K562 (cell line): ENCODE results near the gene PLPPR1. TPM values are rescaled to one million over a fixed set of nuclear protein-coding genes. Genes with fewer than 3 reads are reported as not detected.

ENCODE experiments used
- ATAC-seq: fragments of 200-7000 bp; cut with Tn5 transposase; 3 replicates; pipeline ENCODE4 v1.9.1; 2020; ENCODE audit warnings: moderate library complexity
- BruUV-seq: library from RNA; stranded (reverse); fragments of 400-500 nt; replicated peaks from 2 replicates; lab custom pipeline; 2021; lab: Mats Ljungman, UMichigan
- CTCF ChIA-PET: fragments of 300-600 bp; formaldehyde crosslinking; extraction: SDS; loops from one replicate; lab custom pipeline; 2021; ENCODE audit warnings: low intra/inter-chr PET ratio; lab: Yijun Ruan, JAX
- POLR2A ChIA-PET: fragments of 300-600, 350-650 bp; sonication (Branson Sonifier 250); formaldehyde crosslinking; extraction: SDS; loops from one replicate; lab custom pipeline; 2021; ENCODE audit warnings: antibody characterized with exemption, inconsistent platforms; lab: Yijun Ruan, JAX
- DNase-seq, 4 experiments: peaks; one replicate each; pipeline versions ENCODE4 v3.0.0 to v3.0.0-alpha.2; 2011 to 2018; ENCODE audit warnings: low spot score in 3 of 4, mixed read lengths in 3 of 4; ENCODE audit errors: extremely low read depth in 1 of 4
- FAIRE-seq: peaks from 2 replicates; lab custom pipeline; 2011; peaks lifted over from hg19 to GRCh38; lab: Jason Lieb, UNC
- H2AFZ ChIP-seq: 2 replicates; pipeline ENCODE4 v1.6.0; 2011; ENCODE audit warnings: low read depth, low read length, control low read depth, inconsistent platforms
- H3K27ac ChIP-seq: fragments of 200-600 bp; 3 replicates; pipeline ENCODE4 v1.8.0; 2011; ENCODE audit warnings: low read depth, mild to moderate bottlenecking, control low read depth, inconsistent platforms, low read length, moderate library complexity, mixed read lengths; ENCODE audit errors: extremely low read depth
- H3K27me3 ChIP-seq, 2 experiments: fragments of 300-600 bp in 1 of 2; 2 replicates in 1 of 2; 3 replicates in 1 of 2; pipeline versions ENCODE4 v1.6.0 to v1.8.0; 2011; ENCODE audit warnings: inconsistent platforms in 2 of 2, low read length in 2 of 2, mild to moderate bottlenecking in 1 of 2, mixed read lengths in 1 of 2, moderate library complexity in 1 of 2; ENCODE audit not compliant: control insufficient read depth in 2 of 2, insufficient read depth in 2 of 2
- H3K36me3 ChIP-seq: fragments of 300-600 bp; 3 replicates; pipeline ENCODE4 v1.8.0; 2011; ENCODE audit warnings: mild to moderate bottlenecking, low read length, inconsistent platforms; ENCODE audit not compliant: control insufficient read depth, insufficient read depth
- H3K4me1 ChIP-seq, 2 experiments: fragments of 200-600 bp in 1 of 2; replicated peaks in 1 of 2; 2 replicates in 1 of 2; 3 replicates in 1 of 2; pipeline versions ENCODE4 v1.5.1 to v1.8.0; 2011; ENCODE audit warnings: inconsistent platforms in 2 of 2, low read length in 2 of 2, mild to moderate bottlenecking in 1 of 2, mixed read lengths in 1 of 2, moderate library complexity in 1 of 2; ENCODE audit not compliant: control insufficient read depth in 2 of 2, insufficient read depth in 2 of 2
- H3K4me2 ChIP-seq: 2 replicates; pipeline ENCODE4 v1.6.1; 2011; ENCODE audit warnings: low read length, control low read depth, inconsistent platforms, mixed read lengths; ENCODE audit not compliant: insufficient read depth
- H3K4me3 ChIP-seq: fragments of 200-600 bp; sonication (generic), shearing (Covaris generic); 2 replicates; pipeline ENCODE4 v1.5.1; 2016; ENCODE audit warnings: control low read depth, inconsistent platforms
- H3K79me2 ChIP-seq: fragments of 200-600 bp; 3 replicates; pipeline ENCODE4 v1.8.0; 2011; ENCODE audit warnings: low read length, inconsistent platforms; ENCODE audit not compliant: control insufficient read depth, insufficient read depth
- H3K9ac ChIP-seq, 2 experiments: 2 replicates each; pipeline versions ENCODE4 v1.6.0 to v1.6.1; 2011; ENCODE audit warnings: low read depth in 2 of 2, low read length in 2 of 2, control low read depth in 1 of 2, inconsistent platforms in 1 of 2, mild to moderate bottlenecking in 1 of 2, mixed read lengths in 1 of 2; ENCODE audit not compliant: insufficient read depth in 1 of 2
- H3K9me1 ChIP-seq: one replicate; pipeline ENCODE4 v1.6.0; 2011; ENCODE audit warnings: inconsistent platforms, mild to moderate bottlenecking, low read length, moderate library complexity; ENCODE audit not compliant: control insufficient read depth, insufficient read depth
- H3K9me3 ChIP-seq: replicated peaks from 2 replicates; pipeline ENCODE4 v1.5.1; 2011; ENCODE audit warnings: low read depth, low read length, inconsistent platforms; ENCODE audit not compliant: control insufficient read depth, insufficient read depth
- H4K20me1 ChIP-seq: replicated peaks from 2 replicates; pipeline ENCODE4 v1.6.1; 2011; ENCODE audit warnings: low read length, inconsistent platforms, mixed read lengths; ENCODE audit not compliant: control insufficient read depth, insufficient read depth
- EHMT2 ChIP-seq: fragments of 450-650 bp; IDR thresholded peaks from 2 replicates; pipeline ENCODE4 v1.6.1; 2018; ENCODE audit warnings: antibody characterized with exemption
- MED1 ChIP-seq: sonication (generic); formaldehyde crosslinking; IDR thresholded peaks from 2 replicates; pipeline ENCODE4 v1.8.1; 2023; ENCODE audit warnings: missing genetic modification reagents, borderline replicate concordance
- MTA2 ChIP-seq: fragments of 450-650 bp; IDR thresholded peaks from 2 replicates; pipeline ENCODE4 v1.6.1; 2016; ENCODE audit warnings: low read depth
- PML ChIP-seq: IDR thresholded peaks from 2 replicates; pipeline ENCODE4 v1.6.1; 2012; ENCODE audit warnings: low read length, inconsistent platforms
- RAD21 ChIP-seq, 2 experiments: fragments of 250-450 bp in 1 of 2; fragments of 450-650 bp in 1 of 2; sonication (Bioruptor Pico) in 1 of 2; formaldehyde crosslinking in 1 of 2; IDR thresholded peaks in 1 of 2; conservative IDR thresholded peaks in 1 of 2; 2 replicates each; pipeline versions ENCODE4 v1.4.0 to v1.8.0; 2020 to 2022; ENCODE audit warnings: mild to moderate bottlenecking in 2 of 2, moderate library complexity in 1 of 2
- TEAD1 ChIP-seq, 2 experiments: fragments of 450-650 bp in 1 of 2; sonication (generic) in 1 of 2; formaldehyde crosslinking; IDR thresholded peaks; 2 replicates each; pipeline versions ENCODE4 v1.4.0 to v1.8.0; 2020 to 2022; ENCODE audit warnings: mild to moderate bottlenecking in 2 of 2, missing genetic modification reagents in 1 of 2
- THRAP3 ChIP-seq: fragments of 450-650 bp; IDR thresholded peaks from 2 replicates; pipeline ENCODE4 v1.6.1; 2016; ENCODE audit warnings: mild to moderate bottlenecking, inconsistent platforms, borderline replicate concordance
- ZNF224 ChIP-seq: sonication (generic); formaldehyde crosslinking; IDR thresholded peaks from 2 replicates; pipeline ENCODE4 v1.8.0; 2022; ENCODE audit warnings: mild to moderate bottlenecking, missing genetic modification reagents
- WGBS: fragments of 100-300 bp; shearing (Covaris generic); methylation state at CpG from one replicate; pipeline ENCODE4 v1.1.6; 2016; ENCODE audit warnings: low coverage, mixed read lengths; ENCODE audit not compliant: insufficient coverage; ENCODE audit errors: missing lambda C conversion rate; 5-methylcytosine and 5-hydroxymethylcytosine counted together
- in situ Hi-C: fragments of 300-500 bp; cut with MboI; formaldehyde crosslinking; loops from 4 replicates; pipeline ENCODE4 v1.15.0; 2018; ENCODE audit warnings: inconsistent platforms, mixed read lengths
- intact Hi-C: fragments of 100-400 bp; cut with micrococcal nuclease; formaldehyde crosslinking; loops from 2 replicates; pipeline ENCODE4 v1.14.2; 2022
- polyA plus RNA-seq, 8 experiments: library from polyadenylated mRNA; depleted of rRNA in 4 of 8; stranded (reverse) in 5 of 8; unstranded in 3 of 8; fragments of >200 nt; fragmentation: Nextera tagmentation in 2 of 8; fragmentation: Illumina TruSeq in 1 of 8; extraction: Ambion mirVana in 2 of 8; extraction: Trizol in 1 of 8; gene quantifications; 2 replicates each; pipeline versions ENCODE4 v1.2.1 to v1.2.3, GENCODE V29; 2011 to 2014; ENCODE audit warnings: inconsistent platforms in 1 of 8, missing spikeins in 1 of 8
- total RNA-seq, 7 experiments: library from RNA; depleted of rRNA in 6 of 7; stranded (reverse); fragments of >200 nt in 6 of 7; fragmentation: Illumina TruSeq in 2 of 7; extraction: Trizol in 2 of 7; gene quantifications; 2 replicates each; pipeline versions ENCODE4 v1.2.1 to v1.2.3, GENCODE V29; 2011 to 2021; ENCODE audit warnings: low replicate concordance in 1 of 7
- TF ChIP-seq, protein P1 (sequence below), 3 experiments: IDR thresholded peaks in 2 of 3; conservative IDR thresholded peaks in 1 of 3; 2 replicates each; pipeline ENCODE4 v1.5.1; 2011 to 2012; ENCODE audit warnings: low read length in 3 of 3, mild to moderate bottlenecking in 3 of 3, control low read depth in 2 of 3, improper control_type of control experiment in 1 of 3, inconsistent platforms in 1 of 3, low read depth in 1 of 3, mixed read lengths in 1 of 3, moderate library complexity in 1 of 3; ENCODE audit not compliant: insufficient read depth in 2 of 3

The PLPPR1 gene
- total and polyA plus RNA-seq, 9 of the 15 experiments (the other 6 are each of a cell fraction or from before 2014, with no cell fraction given), result not detected

DNA sequence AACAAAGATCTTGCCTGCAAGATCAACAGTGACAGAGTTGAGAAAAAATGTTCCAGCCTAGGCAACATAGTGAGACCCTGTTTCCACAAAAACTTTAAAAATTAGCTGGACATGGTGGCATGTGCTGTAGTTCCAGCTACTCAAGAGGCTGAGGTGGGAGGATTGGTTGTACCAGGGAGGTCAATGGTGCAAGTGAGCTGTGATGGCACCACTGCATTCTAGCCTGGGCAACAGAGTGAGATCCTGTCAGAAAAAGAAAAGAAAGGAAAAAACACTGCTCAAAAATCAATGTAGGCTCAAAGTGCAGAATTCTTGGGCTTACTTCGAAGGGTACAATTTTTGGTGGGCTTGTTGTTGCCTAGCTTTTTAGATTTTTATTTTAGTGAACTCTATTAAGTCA lies 145.4 kb downstream of the PLPPR1 start:
- H3K9me3 ChIP-seq, result no peaks in the 10 kb centered on the region
- CTCF ChIA-PET, result no interaction called here
- H3K9ac ChIP-seq, result no peak overlapping the region
- BruUV-seq, result no TSS peak
- 0% methylated on average over 1 of the region's 1 CpG for WGBS
- H4K20me1 ChIP-seq, result no peaks in the 10 kb centered on the region
- intact Hi-C loops, result no loop called here
- no peak overlapping the region for H2AFZ ChIP-seq
- TF ChIP-seq PML (no peak), EHMT2 (no peak), ZNF224 (no peak), MTA2 (no peak)
- TF ChIP-seq, all 486 proteins: peak for 0
- Histone ChIP-seq H3K4me3 (no peak overlapping the region), H3K36me3 (no peaks in the 10 kb centered on the region), H3K27me3 (no peaks in the 10 kb centered on the region), H3K4me2 (no peak overlapping the region), H3K27ac (no peak overlapping the region), H3K79me2 (no peaks in the 10 kb centered on the region), H3K9me1 (no peaks in the 10 kb centered on the region), H3K4me1 (no peaks in the 10 kb centered on the region)
- no peak for DNase-seq
- no peak for FAIRE-seq
- no peak for ATAC-seq
- in situ Hi-C loops, result no loop called here
- POLR2A ChIA-PET, result interaction anchor here (0.7 kb wide), 1 partner anchor 273 kb away, joined by 4 read pairs; no protein-coding TSS in a partner anchor

DNA sequence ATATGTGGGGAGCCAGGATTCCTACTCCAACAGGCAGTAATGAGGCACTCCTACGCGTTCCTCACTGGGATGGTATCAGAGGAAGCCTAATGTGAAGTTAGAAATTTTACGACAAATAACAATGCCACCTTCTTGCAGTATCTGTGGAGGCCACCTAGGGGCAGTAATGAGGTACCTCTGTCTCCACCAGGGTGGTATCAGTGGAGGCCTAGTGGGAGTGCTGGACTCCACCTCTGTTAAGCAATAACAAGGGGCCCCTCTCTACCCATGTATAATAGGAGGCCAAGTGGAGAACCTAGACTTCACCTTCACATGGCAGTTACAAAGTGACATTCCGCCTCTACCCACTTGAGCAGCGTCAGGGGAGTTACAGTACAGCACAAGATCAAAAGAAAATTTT lies 147.9 kb downstream of the PLPPR1 start:
- DNase-seq (peak in 3 of 4 experiments; percentile 6 to 15 (median 8)), FAIRE-seq (no peak), ATAC-seq (no peak)
- Histone ChIP-seq H3K79me2 (no peaks in the 10 kb centered on the region), H2AFZ (no peak overlapping the region), H3K4me3 (no peak overlapping the region), H3K9me3 (no peaks in the 10 kb centered on the region), H4K20me1 (no peaks in the 10 kb centered on the region), H3K9ac (no peak overlapping the region), H3K9me1 (no peaks in the 10 kb centered on the region), H3K36me3 (no peaks in the 10 kb centered on the region), H3K4me2 (no peak overlapping the region), H3K27me3 (no peaks in the 10 kb centered on the region), H3K4me1 (no peaks in the 10 kb centered on the region), H3K27ac (no peak overlapping the region)
- in situ Hi-C loops, result no loop called here
- no TSS peak for BruUV-seq
- no peak for TF ChIP-seq TEAD1 (CRISPR knock-in tag; IDR thresholded peaks at IDR 0.05)
- TF ChIP-seq RAD21 (CRISPR knock-in tag; conservative IDR thresholded peaks at IDR 0.05 in 1 of 2, IDR thresholded peaks at IDR 0.05 in 1 of 2), result no peak
- TF ChIP-seq, protein P1, sequence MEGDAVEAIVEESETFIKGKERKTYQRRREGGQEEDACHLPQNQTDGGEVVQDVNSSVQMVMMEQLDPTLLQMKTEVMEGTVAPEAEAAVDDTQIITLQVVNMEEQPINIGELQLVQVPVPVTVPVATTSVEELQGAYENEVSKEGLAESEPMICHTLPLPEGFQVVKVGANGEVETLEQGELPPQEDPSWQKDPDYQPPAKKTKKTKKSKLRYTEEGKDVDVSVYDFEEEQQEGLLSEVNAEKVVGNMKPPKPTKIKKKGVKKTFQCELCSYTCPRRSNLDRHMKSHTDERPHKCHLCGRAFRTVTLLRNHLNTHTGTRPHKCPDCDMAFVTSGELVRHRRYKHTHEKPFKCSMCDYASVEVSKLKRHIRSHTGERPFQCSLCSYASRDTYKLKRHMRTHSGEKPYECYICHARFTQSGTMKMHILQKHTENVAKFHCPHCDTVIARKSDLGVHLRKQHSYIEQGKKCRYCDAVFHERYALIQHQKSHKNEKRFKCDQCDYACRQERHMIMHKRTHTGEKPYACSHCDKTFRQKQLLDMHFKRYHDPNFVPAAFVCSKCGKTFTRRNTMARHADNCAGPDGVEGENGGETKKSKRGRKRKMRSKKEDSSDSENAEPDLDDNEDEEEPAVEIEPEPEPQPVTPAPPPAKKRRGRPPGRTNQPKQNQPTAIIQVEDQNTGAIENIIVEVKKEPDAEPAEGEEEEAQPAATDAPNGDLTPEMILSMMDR (IDR thresholded peaks at IDR 0.05 in 2 of 3, conservative IDR thresholded peaks at IDR 0.05 in 1 of 3; ENCODE audit: insufficient read depth in 2 of 3, low read depth in 1 of 3, low read length in 3 of 3), result peak in 2 of 3 experiments; percentile 9 to 28; a peak in 1 of 6 replicates
- TF ChIP-seq MED1 (CRISPR knock-in tag), result no peak
- no peak for TF ChIP-seq THRAP3
- intact Hi-C loops, result no loop called here
- ChIA-PET POLR2A (no interaction called here), CTCF (no interaction called here)
- 2% methylated on average over 5 of the region's 5 CpGs for WGBS
